Psoas muscle (tissue), 8 donors: ENCODE results near the gene INSR. TPM values are rescaled to one million over a fixed set of nuclear protein-coding genes. Genes with fewer than 3 reads are reported as not detected.

ENCODE experiments used
- ATAC-seq, 4 donors: fragments of 200-7000 bp; cut with Tn5 transposase; one replicate each; pipeline ENCODE4 v1.9.1; 2020; ENCODE audit warnings: moderate library complexity in 3 of 4, mild to moderate bottlenecking in 2 of 4
- DNase-seq, 2 donors: peaks; one replicate each; pipeline ENCODE4 v3.0.0-alpha.2; 2020
- H3K27ac ChIP-seq: fragments of 200-600 bp; one replicate; pipeline ENCODE4 v1.8.0; 2022
- H3K27me3 ChIP-seq, 3 donors: fragments of 200-600 bp in 1 of 3; one replicate each; pipeline versions ENCODE4 v1.6.1 to v1.8.0; 2013 to 2022; ENCODE audit warnings: low read length in 2 of 3, mild to moderate bottlenecking in 2 of 3, moderate library complexity in 1 of 3; ENCODE audit not compliant: insufficient read depth in 3 of 3
- H3K36me3 ChIP-seq, 2 donors: fragments of 200-600 bp in 1 of 2; one replicate each; pipeline versions ENCODE4 v1.6.1 to v1.8.0; 2013 to 2022; ENCODE audit warnings: low read depth in 1 of 2, mild to moderate bottlenecking in 1 of 2, moderate library complexity in 1 of 2; ENCODE audit not compliant: insufficient read depth in 1 of 2
- H3K4me1 ChIP-seq: fragments of 200-600 bp; one replicate; pipeline ENCODE4 v1.8.0; 2022
- H3K4me3 ChIP-seq: fragments of 200-600 bp; one replicate; pipeline ENCODE4 v1.8.0; 2022; ENCODE audit warnings: mild to moderate bottlenecking
- H3K9me3 ChIP-seq: fragments of 200-600 bp; one replicate; pipeline ENCODE4 v1.8.0; 2022
- WGBS, 3 donors: extraction: QIAGEN DNeasy Blood & Tissue Kit; methylation state at CpG; one replicate each; pipeline versions ENCODE4 v1.1.6 to v1.1.7; 2013; 5-methylcytosine and 5-hydroxymethylcytosine counted together
- intact Hi-C, 2 donors: fragments of 100-400 bp; cut with DNase I; formaldehyde crosslinking; loops; one replicate each; pipeline versions ENCODE4 v1.11.0 to v1.14.2; 2022
- polyA plus RNA-seq, 3 donors: library from polyadenylated mRNA; stranded (reverse); fragments of 200-250 nt; gene quantifications; one replicate each; pipeline ENCODE4 v1.2.3, GENCODE V29; 2013
- total RNA-seq, 4 donors: library from RNA; stranded (reverse); fragmentation: NEBNext Ultra II Directional in 2 of 4; extraction: Animal tissue kit (Norgen Biotek cat#: 25700) in 2 of 4; gene quantifications; one replicate each; pipeline versions ENCODE4 v1.2.1 to v1.2.4, GENCODE V29; 2021 to 2023
- TF ChIP-seq, protein P1 (sequence below): fragments of 200-600 bp; IDR thresholded peaks from one replicate; pipeline ENCODE4 v1.8.0; 2022; ENCODE audit warnings: antibody characterized with exemption
- donor health status: healthy with polysubstance abuse.
- donor health status: DM: no; HTN: no; CAD: no; lungs with moderate emphysema.
- donor health status: Bipolar disorder and iron deficiency.
- donor health status: healthy.
- donor health status: DM: yes; HTN: yes; CAD: no.
- donor health status: DM: no; HTN: no; CAD: no.
- donor health status: DM: no; HTN: no; CAD: no.
- donor health status: DM: yes; HTN: yes; CAD: no.

Gene INSR
- total and polyA plus RNA-seq, 7 donors: 3.7 to 95.1 (median 48.5) TPM

DNA sequence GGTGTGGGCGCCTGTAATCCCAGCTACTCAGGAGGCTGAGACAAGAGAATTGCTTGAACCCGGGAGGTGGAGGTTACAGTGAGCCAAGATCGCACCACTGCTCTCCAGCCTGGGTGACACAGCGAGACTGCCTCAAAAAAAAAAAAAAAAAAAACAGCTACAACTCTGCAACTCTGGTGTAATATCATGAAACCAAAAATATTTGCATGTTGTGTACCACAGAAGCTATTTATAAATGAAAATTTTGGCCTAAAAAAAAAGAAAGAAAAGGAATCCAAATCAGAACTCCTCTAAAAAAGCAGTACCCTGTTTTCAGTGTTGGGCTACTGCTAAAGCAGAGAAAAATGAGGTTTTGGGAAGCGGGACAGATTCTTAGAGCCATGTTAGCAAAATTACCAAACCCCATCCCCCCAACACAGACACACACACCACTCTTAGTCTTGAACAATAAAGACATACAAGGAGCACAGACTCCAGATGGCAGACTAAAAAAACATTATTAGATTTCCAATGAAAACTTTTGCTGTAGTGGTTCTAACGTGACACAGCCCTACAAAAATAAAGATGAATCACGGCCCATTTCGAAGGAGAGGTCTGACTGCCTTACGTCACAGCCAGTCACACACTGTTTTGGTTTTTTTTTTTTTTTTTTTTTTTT, 51.5 kb downstream of the INSR start:
- Histone ChIP-seq H3K36me3 (no peaks in the 10 kb centered on the region), H3K4me3 (peak overlapping the region; percentile 34), H3K4me1 (peaks cover 25% of the 10 kb centered on the region), H3K27me3 (no peaks in the 10 kb centered on the region), H3K27ac (peak overlapping the region; percentile 83), H3K9me3 (peaks cover 8% of the 10 kb centered on the region)
- DNase-seq: no peak
- intact Hi-C loops: loop anchor here (5.0 kb wide), 2 partner anchors 35 to 40 kb away; no protein-coding TSS in a partner anchor
- 52 to 61% (median 53%) methylated on average over 9 of the region's 9 CpGs for WGBS, 3 donors
- TF ChIP-seq, protein P1, sequence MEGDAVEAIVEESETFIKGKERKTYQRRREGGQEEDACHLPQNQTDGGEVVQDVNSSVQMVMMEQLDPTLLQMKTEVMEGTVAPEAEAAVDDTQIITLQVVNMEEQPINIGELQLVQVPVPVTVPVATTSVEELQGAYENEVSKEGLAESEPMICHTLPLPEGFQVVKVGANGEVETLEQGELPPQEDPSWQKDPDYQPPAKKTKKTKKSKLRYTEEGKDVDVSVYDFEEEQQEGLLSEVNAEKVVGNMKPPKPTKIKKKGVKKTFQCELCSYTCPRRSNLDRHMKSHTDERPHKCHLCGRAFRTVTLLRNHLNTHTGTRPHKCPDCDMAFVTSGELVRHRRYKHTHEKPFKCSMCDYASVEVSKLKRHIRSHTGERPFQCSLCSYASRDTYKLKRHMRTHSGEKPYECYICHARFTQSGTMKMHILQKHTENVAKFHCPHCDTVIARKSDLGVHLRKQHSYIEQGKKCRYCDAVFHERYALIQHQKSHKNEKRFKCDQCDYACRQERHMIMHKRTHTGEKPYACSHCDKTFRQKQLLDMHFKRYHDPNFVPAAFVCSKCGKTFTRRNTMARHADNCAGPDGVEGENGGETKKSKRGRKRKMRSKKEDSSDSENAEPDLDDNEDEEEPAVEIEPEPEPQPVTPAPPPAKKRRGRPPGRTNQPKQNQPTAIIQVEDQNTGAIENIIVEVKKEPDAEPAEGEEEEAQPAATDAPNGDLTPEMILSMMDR: no peak
- peak; percentile 86 to 94 (median 91) for ATAC-seq

DNA sequence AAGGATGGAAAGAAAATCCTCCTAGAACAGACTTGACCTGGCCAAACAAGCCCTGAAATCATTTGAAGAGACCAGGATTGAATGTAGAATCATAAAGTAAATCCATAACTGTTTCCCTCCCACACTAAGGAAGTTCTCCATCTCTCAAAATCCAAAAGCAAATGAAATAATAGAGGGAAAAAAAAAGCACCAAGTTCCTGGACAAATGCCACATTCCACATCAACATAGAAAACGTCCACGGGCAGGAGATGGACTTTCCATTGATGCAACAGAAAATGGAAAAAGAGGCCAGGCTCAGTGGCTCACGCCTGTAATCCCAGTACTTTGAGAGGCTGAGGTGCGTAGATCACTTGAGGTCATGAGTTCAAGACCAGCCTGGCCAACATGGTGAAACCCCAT, 56.2 kb downstream of the INSR start:
- no peaks in the 10 kb centered on the region for H3K36me3 ChIP-seq
- peaks cover 21% of the 10 kb centered on the region for H3K4me1 ChIP-seq
- WGBS, 3 donors: 38 to 43% (median 42%) methylated on average over 4 of the region's 4 CpGs
- no peaks in the 10 kb centered on the region for H3K9me3 ChIP-seq
- DNase-seq (no peak), ATAC-seq (no peak)
- H3K27ac ChIP-seq: no peak overlapping the region
- no peaks in the 10 kb centered on the region for H3K27me3 ChIP-seq
- intact Hi-C loops: loop anchor here in 1 of 2 donors (5.0 kb wide), 1 partner anchor 54 kb away; the partner anchor contains the start of gene INSR
- no peak overlapping the region for H3K4me3 ChIP-seq
- TF ChIP-seq, protein P1: no peak

DNA sequence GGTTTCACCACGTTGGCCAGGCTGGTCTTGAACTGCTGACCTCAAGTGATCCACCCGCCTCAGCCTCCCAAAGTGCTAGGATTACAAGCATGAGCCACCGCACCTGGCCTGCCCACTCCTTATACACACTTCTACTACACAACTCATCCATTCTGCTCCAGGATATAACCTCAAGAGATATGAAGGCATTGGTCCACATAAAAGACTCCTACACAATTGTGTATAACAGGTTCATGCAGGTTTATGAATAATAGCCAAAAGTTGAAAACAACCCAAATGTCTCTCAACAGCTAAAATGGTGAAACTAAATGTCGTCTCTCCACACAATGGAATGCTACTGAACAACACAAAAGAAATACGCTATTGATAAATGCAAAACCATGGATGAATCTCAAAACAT, 58.1 kb downstream of the INSR start:
- 57 to 68% (median 60%) methylated on average over 5 of the region's 5 CpGs for WGBS, 3 donors
- no peak for ATAC-seq
- peaks cover 18% of the 10 kb centered on the region for H3K4me1 ChIP-seq
- H3K27me3 ChIP-seq: no peaks in the 10 kb centered on the region
- intact Hi-C loops: loop anchor here in 1 of 2 donors (5.0 kb wide), 1 partner anchor 56 kb away; the partner anchor contains the start of gene INSR
- no peaks in the 10 kb centered on the region for H3K9me3 ChIP-seq
- H3K4me3 ChIP-seq: no peak overlapping the region
- no peaks in the 10 kb centered on the region for H3K36me3 ChIP-seq
- TF ChIP-seq, protein P1: no peak
- DNase-seq: no peak
- no peak overlapping the region for H3K27ac ChIP-seq

DNA sequence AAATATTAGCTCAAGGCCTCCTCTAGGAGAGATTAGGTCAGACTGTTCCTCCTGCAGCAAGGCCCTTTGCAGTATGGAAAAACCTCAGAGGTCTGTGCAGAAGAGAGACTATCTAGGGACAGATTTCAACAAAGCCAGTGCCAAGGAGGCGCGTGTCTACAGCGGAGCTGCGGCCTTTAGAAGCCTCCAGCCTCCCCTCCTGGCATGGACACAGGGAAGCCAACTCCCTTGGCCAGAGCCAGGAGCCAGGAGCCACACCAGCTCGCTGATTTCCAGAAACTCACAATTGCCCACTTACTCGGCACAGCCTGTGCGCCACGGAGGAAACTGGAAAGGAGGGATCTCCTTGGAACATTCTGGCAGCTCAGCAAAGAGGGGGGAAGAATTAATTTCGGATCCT, 63.4 kb downstream of the INSR start:
- TF ChIP-seq, protein P1: no peak
- peak overlapping the region; percentile 13 for H3K27ac ChIP-seq
- peak; percentile 32 to 75 for DNase-seq

More for the DNA sequence above, 63.4 kb downstream of the INSR start:
- H3K4me3 ChIP-seq: no peak overlapping the region
- H3K9me3 ChIP-seq: no peaks in the 10 kb centered on the region
- peaks cover 26% of the 10 kb centered on the region for H3K4me1 ChIP-seq
- peak; percentile 53 to 74 (median 66) for ATAC-seq
- no peaks in the 10 kb centered on the region for H3K36me3 ChIP-seq
- no peaks in the 10 kb centered on the region for H3K27me3 ChIP-seq
- 21 to 38% (median 27%) methylated on average over 9 of the region's 9 CpGs for WGBS, 3 donors
- intact Hi-C loops: no loop called here
